Panc1 (cell line): Measurements from ENCODE around the gene THADA.

ENCODE experiments used
- POLR2AphosphoS5 ChIP-seq: IDR thresholded peaks from 2 replicates; pipeline ENCODE4 v1.6.1; 2012; ENCODE audit warnings: mild to moderate bottlenecking, low read depth, low read length, moderate library complexity
- SIN3A ChIP-seq: IDR thresholded peaks from 2 replicates; pipeline ENCODE4 v1.6.1; 2012; ENCODE audit warnings: low read depth, mild to moderate bottlenecking, low read length, moderate library complexity, borderline replicate concordance; ENCODE audit not compliant: insufficient read depth
- TF ChIP-seq, protein P1 (sequence below): fragments of 450-650 bp; IDR thresholded peaks from 2 replicates; pipeline ENCODE4 v1.5.1; 2017; ENCODE audit warnings: mild to moderate bottlenecking
- TF ChIP-seq, protein P2 (sequence below), 2 experiments: IDR thresholded peaks; 2 replicates each; pipeline ENCODE4 v1.6.1; 2011 to 2012; ENCODE audit warnings: low read depth in 2 of 2, control low read depth in 1 of 2, low read length in 1 of 2, mild to moderate bottlenecking in 1 of 2, moderate library complexity in 1 of 2; ENCODE audit not compliant: insufficient read depth in 1 of 2

DNA sequence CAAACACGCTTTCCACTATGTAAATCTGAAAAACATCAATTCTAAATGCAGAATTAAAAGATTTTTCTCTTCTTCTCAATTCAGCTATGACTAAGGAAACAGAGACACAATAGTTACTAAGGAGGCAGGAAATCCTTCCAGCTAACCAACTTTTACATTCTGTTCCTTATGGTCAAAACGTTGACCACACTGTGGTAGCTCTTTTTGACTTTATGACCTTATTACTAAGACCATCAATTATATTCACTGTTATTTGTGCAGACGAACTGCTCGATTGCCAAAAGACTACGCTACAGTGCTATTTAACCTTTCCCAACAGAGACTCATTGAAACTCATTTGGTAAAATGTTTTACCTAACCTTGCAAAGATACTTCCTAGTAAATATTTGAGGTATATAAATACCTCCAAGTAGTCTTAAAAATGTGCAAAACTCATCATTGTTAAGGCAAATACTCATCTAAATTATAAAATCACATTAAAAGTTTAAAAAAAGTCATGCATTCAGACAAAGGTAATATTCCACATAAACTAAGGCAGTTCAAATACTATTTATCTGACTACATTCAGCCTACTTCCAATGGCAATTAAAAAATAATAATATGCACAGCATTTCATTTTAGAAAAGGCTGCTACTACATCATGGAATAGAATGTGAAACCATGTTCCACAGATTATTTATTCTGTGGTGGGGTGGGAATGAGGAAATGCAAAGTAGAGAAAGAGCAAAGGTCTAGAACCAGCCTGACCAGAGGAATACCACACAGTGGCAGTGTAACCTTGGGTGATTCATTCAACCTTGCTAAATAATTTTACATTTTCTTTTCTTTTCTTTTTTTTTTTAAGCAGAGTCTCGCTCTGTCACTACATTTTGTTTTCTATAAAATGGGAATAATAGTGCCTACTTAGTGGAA lies 139.9 kb downstream of the THADA start:
- TF ChIP-seq, protein P1, sequence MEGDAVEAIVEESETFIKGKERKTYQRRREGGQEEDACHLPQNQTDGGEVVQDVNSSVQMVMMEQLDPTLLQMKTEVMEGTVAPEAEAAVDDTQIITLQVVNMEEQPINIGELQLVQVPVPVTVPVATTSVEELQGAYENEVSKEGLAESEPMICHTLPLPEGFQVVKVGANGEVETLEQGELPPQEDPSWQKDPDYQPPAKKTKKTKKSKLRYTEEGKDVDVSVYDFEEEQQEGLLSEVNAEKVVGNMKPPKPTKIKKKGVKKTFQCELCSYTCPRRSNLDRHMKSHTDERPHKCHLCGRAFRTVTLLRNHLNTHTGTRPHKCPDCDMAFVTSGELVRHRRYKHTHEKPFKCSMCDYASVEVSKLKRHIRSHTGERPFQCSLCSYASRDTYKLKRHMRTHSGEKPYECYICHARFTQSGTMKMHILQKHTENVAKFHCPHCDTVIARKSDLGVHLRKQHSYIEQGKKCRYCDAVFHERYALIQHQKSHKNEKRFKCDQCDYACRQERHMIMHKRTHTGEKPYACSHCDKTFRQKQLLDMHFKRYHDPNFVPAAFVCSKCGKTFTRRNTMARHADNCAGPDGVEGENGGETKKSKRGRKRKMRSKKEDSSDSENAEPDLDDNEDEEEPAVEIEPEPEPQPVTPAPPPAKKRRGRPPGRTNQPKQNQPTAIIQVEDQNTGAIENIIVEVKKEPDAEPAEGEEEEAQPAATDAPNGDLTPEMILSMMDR = no peak; the same call in 1 of the 2 replicates
- TF ChIP-seq, protein P2, sequence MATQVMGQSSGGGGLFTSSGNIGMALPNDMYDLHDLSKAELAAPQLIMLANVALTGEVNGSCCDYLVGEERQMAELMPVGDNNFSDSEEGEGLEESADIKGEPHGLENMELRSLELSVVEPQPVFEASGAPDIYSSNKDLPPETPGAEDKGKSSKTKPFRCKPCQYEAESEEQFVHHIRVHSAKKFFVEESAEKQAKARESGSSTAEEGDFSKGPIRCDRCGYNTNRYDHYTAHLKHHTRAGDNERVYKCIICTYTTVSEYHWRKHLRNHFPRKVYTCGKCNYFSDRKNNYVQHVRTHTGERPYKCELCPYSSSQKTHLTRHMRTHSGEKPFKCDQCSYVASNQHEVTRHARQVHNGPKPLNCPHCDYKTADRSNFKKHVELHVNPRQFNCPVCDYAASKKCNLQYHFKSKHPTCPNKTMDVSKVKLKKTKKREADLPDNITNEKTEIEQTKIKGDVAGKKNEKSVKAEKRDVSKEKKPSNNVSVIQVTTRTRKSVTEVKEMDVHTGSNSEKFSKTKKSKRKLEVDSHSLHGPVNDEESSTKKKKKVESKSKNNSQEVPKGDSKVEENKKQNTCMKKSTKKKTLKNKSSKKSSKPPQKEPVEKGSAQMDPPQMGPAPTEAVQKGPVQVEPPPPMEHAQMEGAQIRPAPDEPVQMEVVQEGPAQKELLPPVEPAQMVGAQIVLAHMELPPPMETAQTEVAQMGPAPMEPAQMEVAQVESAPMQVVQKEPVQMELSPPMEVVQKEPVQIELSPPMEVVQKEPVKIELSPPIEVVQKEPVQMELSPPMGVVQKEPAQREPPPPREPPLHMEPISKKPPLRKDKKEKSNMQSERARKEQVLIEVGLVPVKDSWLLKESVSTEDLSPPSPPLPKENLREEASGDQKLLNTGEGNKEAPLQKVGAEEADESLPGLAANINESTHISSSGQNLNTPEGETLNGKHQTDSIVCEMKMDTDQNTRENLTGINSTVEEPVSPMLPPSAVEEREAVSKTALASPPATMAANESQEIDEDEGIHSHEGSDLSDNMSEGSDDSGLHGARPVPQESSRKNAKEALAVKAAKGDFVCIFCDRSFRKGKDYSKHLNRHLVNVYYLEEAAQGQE (IDR thresholded peaks at IDR 0.05; ENCODE audit: insufficient read depth in 1 of 2, low read depth in 2 of 2, low read length in 1 of 2) = no peak
- TF ChIP-seq POLR2AphosphoS5 = no peak
- no peak for TF ChIP-seq SIN3A
